Caco-2 (cell line): ENCODE results near the gene APMAP. TPM values are rescaled to one million over a fixed set of nuclear protein-coding genes. Genes with fewer than 3 reads are reported as not detected.

Experiments used
- BruUV-seq: library from RNA; stranded (reverse); fragments of 400-500 nt; replicated peaks from 2 replicates; lab custom pipeline; 2021; lab: Mats Ljungman, UMichigan
- CTCF ChIA-PET: fragments of 300-600 bp; sonication (Branson Sonifier 250); formaldehyde crosslinking; loops from one replicate; lab custom pipeline; 2022; ENCODE audit warnings: antibody characterized with exemption; lab: Charles Lee
- POLR2A ChIA-PET: fragments of 300-600 bp; sonication (Branson Sonifier 250); formaldehyde crosslinking; loops from one replicate; lab custom pipeline; 2022; ENCODE audit warnings: antibody characterized with exemption; lab: Charles Lee
- DNase-seq, 2 experiments: peaks; one replicate each; pipeline versions ENCODE4 v3.0.0 to v3.0.0-alpha.2; 2020 to 2022
- H3K27me3 ChIP-seq: replicated peaks from 2 replicates; pipeline ENCODE4 v1.6.0; 2011; ENCODE audit warnings: low read length; ENCODE audit not compliant: control insufficient read depth, insufficient read depth
- H3K36me3 ChIP-seq: 2 replicates; pipeline ENCODE4 v1.5.1; 2011; ENCODE audit warnings: low read length; ENCODE audit not compliant: control insufficient read depth, insufficient read depth
- H3K4me1 ChIP-seq: fragments of 250-450 bp; sonication (Bioruptor Pico); 2 replicates; pipeline ENCODE4 v1.5.1; 2020; ENCODE audit warnings: mild to moderate bottlenecking
- H3K4me3 ChIP-seq: 2 replicates; pipeline ENCODE4 v1.5.1; 2011; ENCODE audit warnings: low read depth, mild to moderate bottlenecking, control low read depth, low read length
- H3K9me3 ChIP-seq: fragments of 250-450 bp; sonication (Bioruptor Pico); 2 replicates; pipeline ENCODE4 v1.5.1; 2020; ENCODE audit warnings: mild to moderate bottlenecking, moderate library complexity
- H3K27ac Mint-ChIP-seq: one replicate; pipeline ENCODE4 v1.8.0; 2022; ENCODE audit warnings: mixed read lengths; ENCODE audit not compliant: unreplicated experiment
- H3K27me3 Mint-ChIP-seq: one replicate; pipeline ENCODE4 v1.8.0; 2022; ENCODE audit warnings: mixed read lengths; ENCODE audit not compliant: insufficient read depth, unreplicated experiment
- H3K36me3 Mint-ChIP-seq: one replicate; pipeline ENCODE4 v1.8.0; 2022; ENCODE audit warnings: mild to moderate bottlenecking, mixed read lengths; ENCODE audit not compliant: insufficient read depth, unreplicated experiment
- H3K4me1 Mint-ChIP-seq: one replicate; pipeline ENCODE4 v1.8.0; 2022; ENCODE audit warnings: low read depth, mixed read lengths; ENCODE audit not compliant: unreplicated experiment
- H3K4me3 Mint-ChIP-seq: one replicate; pipeline ENCODE4 v1.8.0; 2022; ENCODE audit warnings: mild to moderate bottlenecking, moderate library complexity, mixed read lengths; ENCODE audit not compliant: unreplicated experiment
- H3K9me3 Mint-ChIP-seq: one replicate; pipeline ENCODE4 v1.8.0; 2022; ENCODE audit warnings: mixed read lengths; ENCODE audit not compliant: unreplicated experiment
- CTCF ChIP-seq, 2 experiments: fragments of 200-600 bp in 1 of 2; IDR thresholded peaks; 1 replicate in 1 of 2; 2 replicates in 1 of 2; pipeline versions ENCODE4 v1.5.1 to v1.8.0; 2011 to 2022; ENCODE audit warnings: antibody characterized with exemption in 1 of 2, control low read depth in 1 of 2, inconsistent platforms in 1 of 2, low read depth in 1 of 2, low read length in 1 of 2, mild to moderate bottlenecking in 1 of 2, moderate library complexity in 1 of 2; ENCODE audit not compliant: insufficient read depth in 1 of 2, severe bottlenecking in 1 of 2, unreplicated experiment in 1 of 2
- intact Hi-C: fragments of 100-400 bp; cut with micrococcal nuclease; formaldehyde crosslinking; loops from one replicate; pipeline ENCODE4 v1.10.0; 2022; ENCODE audit not compliant: unreplicated experiment
- total RNA-seq: library from RNA; stranded (reverse); gene quantifications from 2 replicates; pipeline ENCODE4 v1.2.3, GENCODE V29; 2022

Gene APMAP
- total RNA-seq, 1 experiment from 2014 or later = 138 TPM

- H3K4me3 Mint-ChIP-seq = no peak overlapping the region
- BruUV-seq = no TSS peak
- no peak for TF ChIP-seq CTCF (IDR thresholded peaks at IDR 0.05; ENCODE audit: insufficient read depth in 1 of 2, low read depth in 1 of 2, low read length in 1 of 2, severe bottlenecking in 1 of 2, unreplicated experiment in 1 of 2)
Observed at GRCh38 chr20:24977797-24978196, 14.8 kb downstream of the APMAP start.

GRCh38 chr20:24977336-24977735 lies 15.2 kb downstream of the APMAP start:
- Mint-ChIP-seq H3K9me3 (peaks cover 34% of the 10 kb centered on the region), H3K27ac (no peak overlapping the region), H3K4me1 (no peaks in the 10 kb centered on the region), H3K27me3 (no peaks in the 10 kb centered on the region), H3K4me3 (no peak overlapping the region), H3K36me3 (peaks cover 50% of the 10 kb centered on the region)
- no peak for TF ChIP-seq CTCF (IDR thresholded peaks at IDR 0.05; ENCODE audit: insufficient read depth in 1 of 2, low read depth in 1 of 2, low read length in 1 of 2, severe bottlenecking in 1 of 2, unreplicated experiment in 1 of 2)
- Histone ChIP-seq H3K27me3 (no peaks in the 10 kb centered on the region), H3K36me3 (peaks cover 7% of the 10 kb centered on the region), H3K4me1 (no peaks in the 10 kb centered on the region), H3K9me3 (0 out of 2 replicates have a peak, but pooled peaks cover 3% of the 10 kb centered on the region), H3K4me3 (no peak overlapping the region)
- BruUV-seq = no TSS peak
- ChIA-PET POLR2A (no interaction called here), CTCF (no interaction called here)
- intact Hi-C loops = no loop called here
- DNase-seq = no peak

More at GRCh38 chr20:24977797-24978196, 14.8 kb downstream of the APMAP start:
- ChIA-PET CTCF (no interaction called here), POLR2A (no interaction called here)
- no peaks in the 10 kb centered on the region for H3K4me1 Mint-ChIP-seq
- H3K27ac Mint-ChIP-seq = no peak overlapping the region
- peaks cover 34% of the 10 kb centered on the region for H3K9me3 Mint-ChIP-seq
- no peaks in the 10 kb centered on the region for H3K27me3 Mint-ChIP-seq
- Histone ChIP-seq H3K36me3 (peaks cover 7% of the 10 kb centered on the region), H3K27me3 (no peaks in the 10 kb centered on the region), H3K4me3 (no peak overlapping the region), H3K4me1 (no peaks in the 10 kb centered on the region), H3K9me3 (0 out of 2 replicates have a peak, but pooled peaks cover 3% of the 10 kb centered on the region)
- intact Hi-C loops = no loop called here
- no peak for DNase-seq
- peaks cover 51% of the 10 kb centered on the region for H3K36me3 Mint-ChIP-seq

- H3K27me3 Mint-ChIP-seq = no peaks in the 10 kb centered on the region
- no peaks in the 10 kb centered on the region for H3K4me1 ChIP-seq
- no peak overlapping the region for H3K4me3 ChIP-seq
- H3K36me3 Mint-ChIP-seq = peaks cover 39% of the 10 kb centered on the region
- H3K9me3 Mint-ChIP-seq = peaks cover 15% of the 10 kb centered on the region
- no peak for DNase-seq
- no TSS peak for BruUV-seq
- H3K27me3 ChIP-seq = no peaks in the 10 kb centered on the region
- H3K4me3 Mint-ChIP-seq = no peak overlapping the region
- peaks cover 1% of the 10 kb centered on the region for H3K36me3 ChIP-seq
- H3K27ac Mint-ChIP-seq = no peak overlapping the region
- H3K4me1 Mint-ChIP-seq = no peaks in the 10 kb centered on the region
- no peak for TF ChIP-seq CTCF (IDR thresholded peaks at IDR 0.05; ENCODE audit: insufficient read depth in 1 of 2, low read depth in 1 of 2, low read length in 1 of 2, severe bottlenecking in 1 of 2, unreplicated experiment in 1 of 2)
- intact Hi-C loops = no loop called here
- CTCF ChIA-PET = no interaction called here
- POLR2A ChIA-PET = no interaction called here
- 0 out of 2 replicates have a peak, but pooled peaks cover 3% of the 10 kb centered on the region for H3K9me3 ChIP-seq
Observed at GRCh38 chr20:24972341-24972740, 20.2 kb downstream of the APMAP start.
